Mesendoderm (in vitro differentiated cells): ENCODE results near the gene PRKCA.

Experiments used
- DNase-seq: peaks from one replicate; pipeline ENCODE4 v3.0.0; 2013
- H2AK5ac ChIP-seq: 2 replicates; pipeline ENCODE4 v1.6.1; 2013; ENCODE audit warnings: low read length, inconsistent platforms
- H2BK120ac ChIP-seq: 2 replicates; pipeline ENCODE4 v1.6.1; 2013; ENCODE audit warnings: low read depth, mild to moderate bottlenecking, low read length, moderate library complexity, mixed read lengths
- H2BK15ac ChIP-seq: replicated peaks from 2 replicates; pipeline ENCODE4 v1.6.1; 2013; ENCODE audit warnings: low read depth, mild to moderate bottlenecking, moderate library complexity
- H2BK5ac ChIP-seq: 2 replicates; pipeline ENCODE4 v1.6.1; 2013; ENCODE audit warnings: low read length, inconsistent platforms
- H3K18ac ChIP-seq: 2 replicates; pipeline ENCODE4 v1.6.1; 2013; ENCODE audit warnings: mild to moderate bottlenecking, low read length, mixed read lengths
- H3K23ac ChIP-seq: one replicate; pipeline ENCODE4 v1.6.1; 2013; ENCODE audit warnings: low read length
- H3K27ac ChIP-seq: 2 replicates; pipeline ENCODE4 v1.5.1; 2013; ENCODE audit warnings: low read depth, mild to moderate bottlenecking, inconsistent platforms, low read length, moderate library complexity
- H3K27me3 ChIP-seq: 2 replicates; pipeline ENCODE4 v1.6.1; 2013; ENCODE audit warnings: low read length, control low read depth, mild to moderate bottlenecking, inconsistent platforms; ENCODE audit not compliant: insufficient read depth, poor library complexity
- H3K36me3 ChIP-seq: 2 replicates; pipeline ENCODE4 v1.6.1; 2013; ENCODE audit warnings: low read length, inconsistent platforms; ENCODE audit not compliant: control insufficient read depth, insufficient read depth
- H3K4ac ChIP-seq: one replicate; pipeline ENCODE4 v1.6.1; 2013; ENCODE audit warnings: low read depth, mild to moderate bottlenecking, low read length, moderate library complexity
- H3K4me1 ChIP-seq: 2 replicates; pipeline ENCODE4 v1.6.1; 2013; ENCODE audit warnings: low read depth, low read length, inconsistent platforms; ENCODE audit not compliant: control insufficient read depth
- H3K4me2 ChIP-seq: 2 replicates; pipeline ENCODE4 v1.6.1; 2013; ENCODE audit warnings: low read length
- H3K4me3 ChIP-seq: 2 replicates; pipeline ENCODE4 v1.5.1; 2013; ENCODE audit warnings: mild to moderate bottlenecking, low read length
- H3K56ac ChIP-seq: one replicate; pipeline ENCODE4 v1.6.1; 2013; ENCODE audit warnings: low read length
- H3K79me1 ChIP-seq: 2 replicates; pipeline ENCODE4 v1.6.1; 2013; ENCODE audit warnings: low read length, inconsistent platforms
- H3K79me2 ChIP-seq: 2 replicates; pipeline ENCODE4 v1.6.1; 2013; ENCODE audit warnings: mild to moderate bottlenecking, low read length; ENCODE audit not compliant: control insufficient read depth, insufficient read depth
- H3K9ac ChIP-seq: 2 replicates; pipeline ENCODE4 v1.6.1; 2013; ENCODE audit warnings: low read length, inconsistent platforms
- H4K5ac ChIP-seq: one replicate; pipeline ENCODE4 v1.6.1; 2013; ENCODE audit warnings: low read length
- H4K8ac ChIP-seq: one replicate; pipeline ENCODE4 v1.6.1; 2013; ENCODE audit warnings: low read depth, mild to moderate bottlenecking, control low read depth, low read length, moderate library complexity
- WGBS: extraction: QIAGEN DNeasy Blood & Tissue Kit; methylation state at CpG from one replicate; pipeline ENCODE4 v1.1.7; 2013; ENCODE audit warnings: low lambda C conversion rate, missing lambda C conversion rate; ENCODE audit not compliant: insufficient coverage; ENCODE audit errors: extremely low coverage; 5-methylcytosine and 5-hydroxymethylcytosine counted together

Gene PRKCA

DNA sequence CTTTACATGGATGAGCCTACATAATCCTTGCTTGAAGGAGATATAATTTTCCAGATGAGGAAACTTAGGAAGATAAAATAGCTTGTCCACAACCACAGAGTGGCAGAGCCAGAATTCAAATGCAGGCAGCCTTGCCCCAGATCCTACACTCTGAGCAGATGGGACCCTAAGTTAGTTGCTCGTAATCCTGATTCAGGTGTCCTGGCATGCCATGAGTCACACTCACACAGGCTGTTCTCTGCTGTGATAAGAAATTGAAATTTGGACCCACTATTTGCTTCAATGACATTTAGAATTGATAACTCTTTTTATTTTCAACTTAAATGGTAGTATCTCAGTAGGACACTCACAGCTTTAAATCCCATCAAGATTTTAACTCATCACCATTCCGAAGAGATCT lies 381.8 kb downstream of the PRKCA start:
- no peak overlapping the region for H3K27ac ChIP-seq
- no peaks in the 10 kb centered on the region for H3K79me1 ChIP-seq
- no peaks in the 10 kb centered on the region for H3K4me1 ChIP-seq
- H2BK15ac ChIP-seq = no peak overlapping the region
- no peak overlapping the region for H2BK5ac ChIP-seq
- no peak overlapping the region for H3K4me2 ChIP-seq
- H3K27me3 ChIP-seq = no peaks in the 10 kb centered on the region
- H4K8ac ChIP-seq = no peak overlapping the region
- H2BK120ac ChIP-seq = no peak overlapping the region
- H2AK5ac ChIP-seq = no peak overlapping the region
- no peaks in the 10 kb centered on the region for H3K36me3 ChIP-seq
- no peaks in the 10 kb centered on the region for H3K79me2 ChIP-seq
- H3K4me3 ChIP-seq = no peak overlapping the region
- no peak overlapping the region for H3K18ac ChIP-seq
- no peak for DNase-seq
- H3K56ac ChIP-seq = no peak overlapping the region
- no peak overlapping the region for H3K23ac ChIP-seq
- no CpG with 5 or more reads among the region's 2 CpGs for WGBS
- H3K9ac ChIP-seq = no peak overlapping the region
- no peak overlapping the region for H4K5ac ChIP-seq
- H3K4ac ChIP-seq = no peak overlapping the region

DNA sequence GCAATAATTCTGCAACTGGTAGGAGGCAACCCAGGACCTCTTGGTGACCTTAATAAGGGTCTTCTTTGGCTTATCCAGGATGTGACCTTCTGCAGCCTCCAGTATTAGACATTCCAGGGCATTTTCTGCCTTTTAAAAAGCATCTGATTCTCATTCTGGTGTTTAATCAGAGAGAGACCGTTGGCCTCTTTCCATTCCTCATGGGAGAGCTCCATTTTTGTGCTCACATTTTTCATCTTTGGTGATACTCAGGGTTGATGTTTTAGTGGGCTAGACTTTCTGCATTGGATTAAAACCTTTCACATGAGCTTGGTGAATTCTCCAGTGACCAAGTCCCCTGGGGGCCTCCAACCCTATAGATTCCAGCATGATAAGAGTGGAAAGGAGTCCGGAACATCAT lies 382.3 kb downstream of the PRKCA start:
- Histone ChIP-seq H2BK120ac (no peak overlapping the region), H3K9ac (no peak overlapping the region), H3K4ac (no peak overlapping the region), H2AK5ac (no peak overlapping the region), H2BK5ac (no peak overlapping the region), H3K23ac (no peak overlapping the region), H3K18ac (no peak overlapping the region), H3K56ac (no peak overlapping the region), H3K4me1 (no peaks in the 10 kb centered on the region), H3K4me2 (no peak overlapping the region), H3K79me2 (no peaks in the 10 kb centered on the region), H4K8ac (no peak overlapping the region), H2BK15ac (no peak overlapping the region), H3K36me3 (no peaks in the 10 kb centered on the region), H3K27me3 (no peaks in the 10 kb centered on the region), H3K27ac (no peak overlapping the region), H4K5ac (no peak overlapping the region), H3K4me3 (no peak overlapping the region), H3K79me1 (no peaks in the 10 kb centered on the region)
- no CpG with 5 or more reads among the region's 2 CpGs for WGBS
- DNase-seq = no peak

DNA sequence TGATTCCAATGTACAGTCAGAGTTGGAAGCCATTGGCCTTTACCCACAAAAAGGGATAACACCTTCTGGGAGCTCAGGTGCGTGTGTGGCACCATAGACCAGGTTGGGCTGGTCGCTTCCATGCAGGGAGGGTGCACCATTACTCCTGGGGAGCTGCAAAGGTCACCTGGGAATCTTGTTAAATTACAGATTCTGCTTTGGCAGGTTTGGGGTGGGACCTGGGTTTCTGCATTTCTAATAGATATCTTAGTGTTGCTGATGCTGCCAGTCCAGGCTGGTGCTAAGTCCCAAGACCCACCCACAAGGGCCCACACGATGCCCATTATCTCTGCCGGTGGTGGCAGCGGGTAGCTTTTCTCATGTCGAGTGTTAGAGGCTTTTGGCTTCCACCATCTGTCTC lies 384.2 kb downstream of the PRKCA start:
- Histone ChIP-seq H3K27ac (no peak overlapping the region), H2BK5ac (no peak overlapping the region), H2BK120ac (no peak overlapping the region), H3K9ac (no peak overlapping the region), H3K23ac (no peak overlapping the region), H3K18ac (no peak overlapping the region), H3K4me2 (no peak overlapping the region), H3K4me3 (no peak overlapping the region), H4K5ac (no peak overlapping the region), H2BK15ac (no peak overlapping the region), H3K4ac (no peak overlapping the region), H3K79me2 (no peaks in the 10 kb centered on the region), H3K27me3 (no peaks in the 10 kb centered on the region), H3K56ac (no peak overlapping the region), H3K4me1 (no peaks in the 10 kb centered on the region), H3K79me1 (no peaks in the 10 kb centered on the region), H4K8ac (no peak overlapping the region), H3K36me3 (no peaks in the 10 kb centered on the region), H2AK5ac (no peak overlapping the region)
- DNase-seq = no peak
- WGBS = no CpG with 5 or more reads among the region's 6 CpGs

DNA sequence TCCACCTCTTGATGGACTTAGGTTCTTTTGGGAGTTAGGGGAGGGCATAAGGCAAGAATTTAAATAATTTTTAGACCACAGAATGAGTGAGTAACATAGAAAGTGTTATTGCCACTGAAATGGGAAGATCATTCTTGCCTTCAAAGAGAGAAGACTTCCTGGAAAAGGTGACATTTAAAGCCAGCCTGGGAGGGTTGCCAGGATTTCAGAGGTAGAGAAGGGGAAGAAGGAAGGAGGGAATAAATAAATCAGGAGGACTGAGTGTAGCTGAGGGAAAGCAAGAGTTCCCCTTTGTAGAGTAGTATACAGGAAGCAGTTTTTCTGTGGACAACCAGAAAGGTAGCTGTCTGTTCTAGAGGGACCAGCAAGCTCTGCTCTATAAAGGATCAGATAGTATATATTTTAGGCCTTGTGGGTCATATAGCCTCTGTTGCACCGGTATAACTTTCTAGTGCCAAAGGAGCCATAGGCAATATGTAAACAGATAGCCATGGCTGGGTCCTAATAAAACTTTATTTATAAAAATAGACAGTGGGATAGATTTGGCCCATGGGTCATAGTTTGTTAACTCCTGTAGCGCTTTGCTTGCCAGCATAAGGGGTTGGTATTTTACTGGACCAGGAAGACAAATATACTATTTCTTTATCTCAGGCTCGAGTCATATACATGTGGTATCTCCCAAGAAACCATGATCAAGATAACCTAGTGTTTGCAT lies 385.3 kb downstream of the PRKCA start:
- Histone ChIP-seq H3K9ac (no peak overlapping the region), H3K56ac (no peak overlapping the region), H3K36me3 (no peaks in the 10 kb centered on the region), H2BK15ac (no peak overlapping the region), H4K5ac (no peak overlapping the region), H3K79me1 (no peaks in the 10 kb centered on the region), H3K23ac (no peak overlapping the region), H4K8ac (no peak overlapping the region), H2BK5ac (no peak overlapping the region), H3K4me2 (no peak overlapping the region), H3K79me2 (no peaks in the 10 kb centered on the region), H3K4me3 (no peak overlapping the region), H2AK5ac (no peak overlapping the region), H3K18ac (no peak overlapping the region), H3K4me1 (no peaks in the 10 kb centered on the region), H3K27me3 (no peaks in the 10 kb centered on the region), H2BK120ac (no peak overlapping the region), H3K4ac (no peak overlapping the region), H3K27ac (no peak overlapping the region)
- WGBS = no CpG with 5 or more reads among the region's 3 CpGs
- no peak for DNase-seq

DNA sequence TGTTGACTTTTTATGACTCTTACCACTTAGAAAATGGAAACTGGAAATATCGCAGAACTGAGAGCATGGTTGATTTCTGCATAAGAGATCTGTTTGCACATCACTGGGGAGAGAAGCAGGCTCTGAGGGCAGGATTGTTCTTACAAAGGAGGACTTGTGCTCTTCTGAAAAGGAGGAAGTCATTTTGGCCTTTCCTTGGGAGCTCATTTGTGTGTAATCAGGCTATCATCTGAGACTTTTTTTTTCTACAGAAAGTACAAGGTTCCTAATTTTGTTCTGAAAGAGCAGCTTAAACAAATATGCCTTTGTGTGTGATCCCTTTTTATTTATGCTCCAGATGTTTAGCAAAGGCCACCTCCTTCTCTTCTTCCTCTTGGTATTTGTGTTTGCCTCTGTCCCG lies 386.8 kb downstream of the PRKCA start:
- Histone ChIP-seq H3K4me3 (no peak overlapping the region), H3K18ac (no peak overlapping the region), H2BK15ac (no peak overlapping the region), H3K4me2 (no peak overlapping the region), H3K4me1 (no peaks in the 10 kb centered on the region), H3K23ac (no peak overlapping the region), H3K56ac (no peak overlapping the region), H2BK5ac (no peak overlapping the region), H3K79me1 (no peaks in the 10 kb centered on the region), H4K8ac (no peak overlapping the region), H3K4ac (no peak overlapping the region), H3K9ac (no peak overlapping the region), H3K36me3 (no peaks in the 10 kb centered on the region), H2BK120ac (no peak overlapping the region), H3K79me2 (no peaks in the 10 kb centered on the region), H4K5ac (no peak overlapping the region), H3K27ac (no peak overlapping the region), H3K27me3 (no peaks in the 10 kb centered on the region), H2AK5ac (no peak overlapping the region)
- no peak for DNase-seq
- WGBS = no CpG with 5 or more reads among the region's 2 CpGs

DNA sequence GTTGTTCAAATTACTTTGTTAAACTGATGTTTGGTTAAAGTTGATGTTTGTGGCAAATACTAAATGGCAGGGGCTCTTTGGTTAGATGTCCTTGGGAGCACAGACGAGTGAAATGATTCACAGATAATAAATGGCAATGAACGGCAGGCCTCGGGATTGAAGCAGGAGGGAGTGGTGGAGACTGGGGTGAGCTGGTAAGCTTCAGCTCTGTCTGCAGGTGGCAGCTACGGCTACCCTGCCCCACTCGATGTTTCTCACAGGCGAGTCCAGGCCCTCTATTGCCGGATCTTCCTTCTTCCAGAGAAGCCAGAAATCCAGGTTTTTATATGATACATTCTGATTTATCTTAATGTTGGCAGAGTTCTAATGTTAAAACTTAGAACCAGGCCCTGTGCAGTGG lies 387.8 kb downstream of the PRKCA start:
- Histone ChIP-seq H3K4me3 (no peak overlapping the region), H3K27ac (no peak overlapping the region), H3K56ac (no peak overlapping the region), H2BK120ac (no peak overlapping the region), H3K79me1 (no peaks in the 10 kb centered on the region), H4K5ac (no peak overlapping the region), H2AK5ac (no peak overlapping the region), H4K8ac (no peak overlapping the region), H3K4ac (no peak overlapping the region), H3K18ac (no peak overlapping the region), H2BK15ac (no peak overlapping the region), H3K79me2 (no peaks in the 10 kb centered on the region), H3K23ac (no peak overlapping the region), H3K27me3 (no peaks in the 10 kb centered on the region), H3K4me1 (no peaks in the 10 kb centered on the region), H3K4me2 (no peak overlapping the region), H2BK5ac (no peak overlapping the region), H3K9ac (no peak overlapping the region), H3K36me3 (no peaks in the 10 kb centered on the region)
- WGBS = no CpG with 5 or more reads among the region's 7 CpGs
- DNase-seq = no peak
